Nephron progenitor cell (in vitro differentiated cells): Measurements from ENCODE around the gene APOBR.

Source experiments
- DNase-seq: peaks from one replicate; pipeline ENCODE4 v3.0.0; 2021
- H3K27ac Mint-ChIP-seq: 2 replicates; pipeline ENCODE4 v1.8.0; 2021; ENCODE audit warnings: mild to moderate bottlenecking, moderate library complexity, mixed read lengths
- H3K27me3 Mint-ChIP-seq: 2 replicates; pipeline ENCODE4 v1.8.0; 2021; ENCODE audit warnings: mild to moderate bottlenecking, low read depth, mixed read lengths; ENCODE audit not compliant: poor library complexity
- H3K36me3 Mint-ChIP-seq: 2 replicates; pipeline ENCODE4 v1.8.0; 2021; ENCODE audit warnings: low read depth, mixed read lengths
- H3K4me1 Mint-ChIP-seq: 2 replicates; pipeline ENCODE4 v1.8.0; 2021; ENCODE audit warnings: mixed read lengths
- H3K4me3 Mint-ChIP-seq: 2 replicates; pipeline ENCODE4 v1.8.0; 2021; ENCODE audit warnings: mild to moderate bottlenecking, moderate library complexity, mixed read lengths
- H3K9me3 Mint-ChIP-seq: 2 replicates; pipeline ENCODE4 v1.8.0; 2021; ENCODE audit warnings: mild to moderate bottlenecking, moderate library complexity, mixed read lengths
- CTCF ChIP-seq: fragments of 200-600 bp; sonication (generic); IDR thresholded peaks from 2 replicates; pipeline ENCODE4 v1.5.0; 2021; ENCODE audit warnings: antibody characterized with exemption

The APOBR gene

GRCh38 chr16:28537964-28538732 lies 43.7 kb downstream of the APOBR start:
- TF ChIP-seq CTCF: no peak
- Mint-ChIP-seq H3K9me3 (no peaks in the 10 kb centered on the region), H3K4me1 (peaks cover 8% of the 10 kb centered on the region), H3K36me3 (no peaks in the 10 kb centered on the region), H3K27ac (peak overlapping the region; percentile 17), H3K4me3 (no peak overlapping the region), H3K27me3 (peaks cover 17% of the 10 kb centered on the region)
- no peak for DNase-seq

GRCh38 chr16:28538733-28539596 lies 44.5 kb downstream of the APOBR start, which contains the start of gene NUPR1:
Gene NUPR1, minus strand, starts transcription at chr16:28538974. Its CDS starts 67 bp downstream, at chr16:28538907.
- Mint-ChIP-seq H3K9me3 (no peaks in the 10 kb centered on the region), H3K4me3 (no peak within 1 kb of the TSS), H3K36me3 (no peaks in the 10 kb centered on the region), H3K27me3 (peaks cover 17% of the 10 kb centered on the region), H3K27ac (peak within 1 kb of the TSS; percentile 86), H3K4me1 (peaks cover 11% of the 10 kb centered on the region)
- no peak for DNase-seq
- no peak for TF ChIP-seq CTCF

GRCh38 chr16:28540346-28540745 lies 45.9 kb downstream of the APOBR start:
- no peaks in the 10 kb centered on the region for H3K36me3 Mint-ChIP-seq
- DNase-seq: no peak
- no peak overlapping the region for H3K4me3 Mint-ChIP-seq
- no peak overlapping the region for H3K27ac Mint-ChIP-seq
- peaks cover 17% of the 10 kb centered on the region for H3K27me3 Mint-ChIP-seq
- H3K9me3 Mint-ChIP-seq: no peaks in the 10 kb centered on the region
- TF ChIP-seq CTCF: no peak
- peaks cover 11% of the 10 kb centered on the region for H3K4me1 Mint-ChIP-seq

- H3K4me3 Mint-ChIP-seq: peak overlapping the region; percentile 10
- no peak overlapping the region for H3K27ac Mint-ChIP-seq
- no peaks in the 10 kb centered on the region for H3K9me3 Mint-ChIP-seq
- no peak for DNase-seq
- H3K4me1 Mint-ChIP-seq: peaks cover 11% of the 10 kb centered on the region
- H3K27me3 Mint-ChIP-seq: peaks cover 18% of the 10 kb centered on the region
- no peak for TF ChIP-seq CTCF
- no peaks in the 10 kb centered on the region for H3K36me3 Mint-ChIP-seq
These were observed 48.2 kb downstream of the APOBR start for GRCh38 chr16:28542646-28543045.

- no peaks in the 10 kb centered on the region for H3K36me3 Mint-ChIP-seq
- H3K27ac Mint-ChIP-seq: no peak overlapping the region
- no peak for DNase-seq
- TF ChIP-seq CTCF: no peak
- no peak overlapping the region for H3K4me3 Mint-ChIP-seq
- peaks cover 14% of the 10 kb centered on the region for H3K4me1 Mint-ChIP-seq
- peaks cover 19% of the 10 kb centered on the region for H3K27me3 Mint-ChIP-seq
- H3K9me3 Mint-ChIP-seq: no peaks in the 10 kb centered on the region
These were observed 48.6 kb downstream of the APOBR start for GRCh38 chr16:28543072-28543471.
